Measurements from ENCODE around the gene TP73. TPM values are rescaled to one million over a fixed set of nuclear protein-coding genes. Genes with fewer than 3 reads are reported as not detected.

Gene TP73
- total and polyA plus RNA-seq, 2 donors (not counting 1 experiment from before 2014, with no cell fraction given): 1.2 to 2.4 TPM

- TF ChIP-seq EZH2 (IDR thresholded peaks at IDR 0.05; ENCODE audit: borderline replicate concordance, insufficient read depth, low read depth, low read length, poor library complexity, severe bottlenecking) (no peak), CTCF (IDR thresholded peaks at IDR 0.05) (no peak)
- ATAC-seq (ENCODE audit: low read depth): no peak
- Histone ChIP-seq H4K20me1 (ENCODE audit: control insufficient read depth, insufficient read depth, low read length, poor library complexity, severe bottlenecking) (no peaks in the 10 kb centered on the region), H3K4me3 (ENCODE audit: control extremely low read depth in 1 of 5, extremely low read depth in 1 of 5, insufficient read depth in 1 of 5, low read depth in 2 of 5, low read length in 4 of 5) (no peak overlapping the region), H3K79me2 (ENCODE audit: control insufficient read depth, insufficient read depth, low read length) (no peaks in the 10 kb centered on the region), H3K9ac (ENCODE audit: low read length) (no peak overlapping the region), H3K4me1 (ENCODE audit: control insufficient read depth in 2 of 2, insufficient read depth in 2 of 2, low read length in 2 of 2) (peaks cover 9 to 18% of the 10 kb centered on the region in 2 donors), H3K27me3 (replicated peaks in 1 of 4; ENCODE audit: control extremely low read depth in 1 of 4, control insufficient read depth in 3 of 4, insufficient read depth in 4 of 4, low read length in 3 of 4) (no peaks in the 10 kb centered on the region), H3K4me2 (replicated peaks; ENCODE audit: low read depth, low read length, poor library complexity, severe bottlenecking) (no peak overlapping the region), H3K27ac (ENCODE audit: low read length in 2 of 2) (no peak overlapping the region), H3K9me3 (ENCODE audit: control extremely low read depth in 1 of 3, control insufficient read depth in 2 of 3, insufficient read depth in 1 of 3, low read length in 2 of 3) (no peaks in the 10 kb centered on the region), H3K36me3 (replicated peaks in 1 of 2; ENCODE audit: control extremely low read depth in 1 of 2, control insufficient read depth in 1 of 2, extremely low read depth in 1 of 2, insufficient read depth in 2 of 2, low read length in 1 of 2) (peaks cover 0 to 9% of the 10 kb centered on the region in 2 experiments), H2AFZ (ENCODE audit: insufficient read depth, low read depth, low read length, poor library complexity, severe bottlenecking) (no peak overlapping the region)
- no peaks in the 10 kb centered on the region for H3K9me3 Mint-ChIP-seq (ENCODE audit: insufficient read depth)
- intact Hi-C loops (cut with micrococcal nuclease): no loop called here
- no peaks in the 10 kb centered on the region for H3K27me3 Mint-ChIP-seq
- H3K4me3 Mint-ChIP-seq: peak overlapping the region; percentile 59
- POLR2A ChIA-PET: no interaction called here
- peaks cover 27% of the 10 kb centered on the region for H3K4me1 Mint-ChIP-seq
- no peak for DNase-seq
- CTCF ChIA-PET: interaction anchor here (1.1 kb wide), 1 partner anchor 56 kb away, joined by 4 read pairs; no protein-coding TSS in a partner anchor
- WGBS (ENCODE audit: insufficient coverage): 97% methylated on average over 12 of the region's 12 CpGs
- peak overlapping the region; percentile 18 for H3K27ac Mint-ChIP-seq
Observed at GRCh38 chr1:3745071-3745470, 92.8 kb downstream of the TP73 start.

- Histone ChIP-seq H3K9ac (ENCODE audit: low read length) (no peak overlapping the region), H3K27me3 (replicated peaks in 1 of 4; ENCODE audit: control extremely low read depth in 1 of 4, control insufficient read depth in 3 of 4, insufficient read depth in 4 of 4, low read length in 3 of 4) (no peaks in the 10 kb centered on the region), H2AFZ (ENCODE audit: insufficient read depth, low read depth, low read length, poor library complexity, severe bottlenecking) (peak overlapping the region; percentile 81), H4K20me1 (ENCODE audit: control insufficient read depth, insufficient read depth, low read length, poor library complexity, severe bottlenecking) (no peaks in the 10 kb centered on the region), H3K4me2 (replicated peaks; ENCODE audit: low read depth, low read length, poor library complexity, severe bottlenecking) (peak overlapping the region; percentile 96), H3K4me1 (ENCODE audit: control insufficient read depth in 2 of 2, insufficient read depth in 2 of 2, low read length in 2 of 2) (peaks cover 9 to 18% of the 10 kb centered on the region in 2 donors), H3K79me2 (ENCODE audit: control insufficient read depth, insufficient read depth, low read length) (no peaks in the 10 kb centered on the region), H3K9me3 (ENCODE audit: control extremely low read depth in 1 of 3, control insufficient read depth in 2 of 3, insufficient read depth in 1 of 3, low read length in 2 of 3) (no peaks in the 10 kb centered on the region), H3K4me3 (ENCODE audit: control extremely low read depth in 1 of 5, extremely low read depth in 1 of 5, insufficient read depth in 1 of 5, low read depth in 2 of 5, low read length in 4 of 5) (no peak overlapping the region), H3K27ac (ENCODE audit: low read length in 2 of 2) (no peak overlapping the region), H3K36me3 (replicated peaks in 1 of 2; ENCODE audit: control extremely low read depth in 1 of 2, control insufficient read depth in 1 of 2, extremely low read depth in 1 of 2, insufficient read depth in 2 of 2, low read length in 1 of 2) (peaks cover 0 to 8% of the 10 kb centered on the region in 2 experiments)
- 91% methylated on average over 25 of the region's 25 CpGs for WGBS (ENCODE audit: insufficient coverage)
- intact Hi-C loops (cut with micrococcal nuclease): no loop called here
- CTCF ChIA-PET: interaction anchor here (1.1 kb wide), 1 partner anchor 55 kb away, joined by 4 read pairs; no protein-coding TSS in a partner anchor
- H3K27ac Mint-ChIP-seq: peak overlapping the region; percentile 78
- DNase-seq (peak; percentile 16), ATAC-seq (ENCODE audit: low read depth) (no peak)
- POLR2A ChIA-PET: no interaction called here
- no peaks in the 10 kb centered on the region for H3K9me3 Mint-ChIP-seq (ENCODE audit: insufficient read depth)
- no peak for TF ChIP-seq EZH2 (IDR thresholded peaks at IDR 0.05; ENCODE audit: borderline replicate concordance, insufficient read depth, low read depth, low read length, poor library complexity, severe bottlenecking)
- no peak for TF ChIP-seq CTCF (IDR thresholded peaks at IDR 0.05)
- peaks cover under 1% of the 10 kb centered on the region for H3K27me3 Mint-ChIP-seq
- peaks cover 27% of the 10 kb centered on the region for H3K4me1 Mint-ChIP-seq
- peak overlapping the region; percentile 90 for H3K4me3 Mint-ChIP-seq
Observed at GRCh38 chr1:3745590-3746381, 93.5 kb downstream of the TP73 start.

Measured in B cell (primary cell).